Testis (tissue), 2 donors: ENCODE results near the gene CNTN4.

Experiments used
- CTCF ChIP-seq, 3 experiments: fragments of 450-650 bp in 2 of 3; fragments of 200-600 bp in 1 of 3; sonication (generic) in 1 of 3; IDR thresholded peaks; one replicate each; pipeline ENCODE4 v1.5.1; 2016 to 2019; ENCODE audit warnings: antibody characterized with exemption in 3 of 3, mild to moderate bottlenecking in 2 of 3, moderate library complexity in 1 of 3
- POLR2A ChIP-seq: fragments of 450-650 bp; IDR thresholded peaks from one replicate; pipeline ENCODE4 v1.6.1; 2017; ENCODE audit warnings: antibody characterized with exemption, mild to moderate bottlenecking, moderate library complexity

GRCh38 chr3:2875699-2876098 is 777.0 kb downstream of the CNTN4 start:
- TF ChIP-seq POLR2A: no peak
- TF ChIP-seq CTCF (IDR thresholded peaks at IDR 0.05): no peak
